Stomach (tissue), 4 donors: ENCODE results near the gene CARD11.

ENCODE experiments used
- EP300 ChIP-seq: sonication (generic); formaldehyde crosslinking; IDR thresholded peaks from one replicate; pipeline ENCODE4 v1.6.1; 2017; ENCODE audit warnings: antibody characterized with exemption
- POLR2A ChIP-seq, 4 donors: fragments of 450-650 bp; IDR thresholded peaks; one replicate each; pipeline ENCODE4 v1.6.1; 2016; ENCODE audit warnings: antibody characterized with exemption in 4 of 4, control low read depth in 2 of 4, mild to moderate bottlenecking in 1 of 4, moderate library complexity in 1 of 4
- POLR2AphosphoS5 ChIP-seq, 3 donors: sonication (generic); formaldehyde crosslinking; IDR thresholded peaks; one replicate each; pipeline ENCODE4 v1.6.1; 2016; ENCODE audit warnings: antibody characterized with exemption in 3 of 3
- TF ChIP-seq, protein P1 (sequence below), 7 experiments: fragments of 450-650 bp in 4 of 7; fragments of 200-600 bp in 3 of 7; sonication (generic) in 3 of 7; IDR thresholded peaks; one replicate each; pipeline ENCODE4 v1.5.1; 2016 to 2019; ENCODE audit warnings: antibody characterized with exemption in 7 of 7, control low read depth in 2 of 7, mild to moderate bottlenecking in 1 of 7

DNA sequence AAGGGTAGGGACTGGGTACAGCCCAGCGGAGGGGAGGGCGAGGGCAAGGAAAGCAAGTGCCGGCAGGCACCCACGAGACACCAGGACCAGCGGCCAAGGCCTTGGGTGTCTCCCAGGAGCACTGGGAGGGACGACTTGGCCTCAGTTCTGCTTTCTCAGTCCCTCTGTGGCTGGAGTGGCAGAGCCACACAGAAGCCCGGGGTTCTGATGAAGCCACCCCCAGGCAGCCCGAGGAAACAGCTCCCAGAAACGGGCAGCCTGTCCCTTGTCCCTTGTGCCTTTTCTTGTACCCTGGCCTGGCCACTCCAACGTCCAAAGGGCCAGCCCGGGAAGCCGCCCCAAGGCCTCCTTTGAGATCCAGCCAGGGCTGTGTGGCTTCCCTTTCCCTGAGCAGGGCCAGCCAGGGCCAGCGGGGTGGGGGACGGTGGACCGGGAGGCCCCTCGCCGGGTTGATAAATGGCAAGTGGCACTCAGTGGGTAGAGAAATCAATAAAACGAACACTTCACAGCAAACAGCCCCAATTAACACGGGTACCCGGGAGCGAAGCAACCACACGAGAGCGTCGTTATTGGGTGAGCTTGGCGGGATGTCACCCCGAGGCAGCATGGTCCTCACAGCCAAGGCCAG, 129.8 kb downstream of the CARD11 start:
- no peak for TF ChIP-seq POLR2A (IDR thresholded peaks at IDR 0.05)
- TF ChIP-seq, protein P1, sequence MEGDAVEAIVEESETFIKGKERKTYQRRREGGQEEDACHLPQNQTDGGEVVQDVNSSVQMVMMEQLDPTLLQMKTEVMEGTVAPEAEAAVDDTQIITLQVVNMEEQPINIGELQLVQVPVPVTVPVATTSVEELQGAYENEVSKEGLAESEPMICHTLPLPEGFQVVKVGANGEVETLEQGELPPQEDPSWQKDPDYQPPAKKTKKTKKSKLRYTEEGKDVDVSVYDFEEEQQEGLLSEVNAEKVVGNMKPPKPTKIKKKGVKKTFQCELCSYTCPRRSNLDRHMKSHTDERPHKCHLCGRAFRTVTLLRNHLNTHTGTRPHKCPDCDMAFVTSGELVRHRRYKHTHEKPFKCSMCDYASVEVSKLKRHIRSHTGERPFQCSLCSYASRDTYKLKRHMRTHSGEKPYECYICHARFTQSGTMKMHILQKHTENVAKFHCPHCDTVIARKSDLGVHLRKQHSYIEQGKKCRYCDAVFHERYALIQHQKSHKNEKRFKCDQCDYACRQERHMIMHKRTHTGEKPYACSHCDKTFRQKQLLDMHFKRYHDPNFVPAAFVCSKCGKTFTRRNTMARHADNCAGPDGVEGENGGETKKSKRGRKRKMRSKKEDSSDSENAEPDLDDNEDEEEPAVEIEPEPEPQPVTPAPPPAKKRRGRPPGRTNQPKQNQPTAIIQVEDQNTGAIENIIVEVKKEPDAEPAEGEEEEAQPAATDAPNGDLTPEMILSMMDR (IDR thresholded peaks at IDR 0.05) = no peak
- TF ChIP-seq POLR2AphosphoS5 (IDR thresholded peaks at IDR 0.05) = no peak
- no peak for TF ChIP-seq EP300
